Loucy (cell line): ENCODE results near the gene GIT1.
A peak's percentile ranks its signal among the peaks of the same experiment; 100 is the strongest.

Experiments used
- H2AFZ ChIP-seq: fragments of 200-600 bp; sonication (generic); 2 replicates; pipeline ENCODE4 v1.6.0; 2016; ENCODE audit warnings: antibody characterized with exemption, mild to moderate bottlenecking, low read length, moderate library complexity
- H3F3A ChIP-seq: fragments of 200-600 bp; 2 replicates; pipeline ENCODE4 v1.6.0; 2016; ENCODE audit warnings: antibody characterized with exemption, low read depth, mild to moderate bottlenecking
- H3K27me3 ChIP-seq: fragments of 200-600 bp; sonication (generic); 2 replicates; pipeline ENCODE4 v1.6.1; 2014; ENCODE audit warnings: low read length, mild to moderate bottlenecking; ENCODE audit not compliant: insufficient read depth, poor library complexity, severe bottlenecking
- H3K36me3 ChIP-seq: fragments of 200-600 bp; sonication (generic); 2 replicates; pipeline ENCODE4 v1.6.1; 2016; ENCODE audit warnings: low read length; ENCODE audit not compliant: insufficient read depth
- H3K4me1 ChIP-seq: fragments of 200-600 bp; sonication (generic); 2 replicates; pipeline ENCODE4 v1.5.1; 2014; ENCODE audit warnings: low read length, mild to moderate bottlenecking; ENCODE audit not compliant: insufficient read depth, poor library complexity, severe bottlenecking
- H3K4me2 ChIP-seq: fragments of 200-600 bp; sonication (generic); 2 replicates; pipeline ENCODE4 v1.6.0; 2014; ENCODE audit warnings: antibody characterized with exemption, low read length, low read depth, mild to moderate bottlenecking; ENCODE audit not compliant: poor library complexity, severe bottlenecking
- H3K4me3 ChIP-seq: fragments of 200-600 bp; sonication (generic); 2 replicates; pipeline ENCODE4 v1.5.1; 2014; ENCODE audit warnings: low read length, mild to moderate bottlenecking, mixed read lengths; ENCODE audit not compliant: poor library complexity, severe bottlenecking
- H3K79me2 ChIP-seq: fragments of 200-600 bp; sonication (generic); 2 replicates; pipeline ENCODE4 v1.6.1; 2014; ENCODE audit warnings: low read length; ENCODE audit not compliant: insufficient read depth
- H3K9ac ChIP-seq: fragments of 200-600 bp; sonication (generic); 2 replicates; pipeline ENCODE4 v1.6.0; 2014; ENCODE audit warnings: mild to moderate bottlenecking, low read depth, low read length, moderate library complexity; ENCODE audit not compliant: poor library complexity, severe bottlenecking
- H3K9me2 ChIP-seq: fragments of 200-600 bp; sonication (generic); replicated peaks from 2 replicates; pipeline ENCODE4 v1.6.1; 2016; ENCODE audit warnings: low read depth, low read length, mixed read lengths
- H3K9me3 ChIP-seq: fragments of 200-600 bp; sonication (generic); 2 replicates; pipeline ENCODE4 v1.6.1; 2014; ENCODE audit warnings: mild to moderate bottlenecking, antibody characterized with exemption, low read length, low read depth; ENCODE audit not compliant: insufficient read depth
- H4K20me1 ChIP-seq: fragments of 200-600 bp; sonication (generic); 2 replicates; pipeline ENCODE4 v1.6.0; 2014; ENCODE audit warnings: antibody characterized with exemption, low read length, mild to moderate bottlenecking; ENCODE audit not compliant: insufficient read depth, poor library complexity, severe bottlenecking
- EZH2phosphoT487 ChIP-seq: fragments of 200-600 bp; IDR thresholded peaks from 2 replicates; pipeline ENCODE4 v1.6.1; 2018; ENCODE audit warnings: antibody characterized with exemption, mild to moderate bottlenecking, moderate library complexity, borderline replicate concordance
- TF ChIP-seq, protein P1 (sequence below): fragments of 200-600 bp; sonication (generic); conservative IDR thresholded peaks from 2 replicates; pipeline ENCODE4 v1.5.1; 2014; ENCODE audit warnings: mild to moderate bottlenecking, antibody characterized with exemption, low read length

The GIT1 gene

DNA sequence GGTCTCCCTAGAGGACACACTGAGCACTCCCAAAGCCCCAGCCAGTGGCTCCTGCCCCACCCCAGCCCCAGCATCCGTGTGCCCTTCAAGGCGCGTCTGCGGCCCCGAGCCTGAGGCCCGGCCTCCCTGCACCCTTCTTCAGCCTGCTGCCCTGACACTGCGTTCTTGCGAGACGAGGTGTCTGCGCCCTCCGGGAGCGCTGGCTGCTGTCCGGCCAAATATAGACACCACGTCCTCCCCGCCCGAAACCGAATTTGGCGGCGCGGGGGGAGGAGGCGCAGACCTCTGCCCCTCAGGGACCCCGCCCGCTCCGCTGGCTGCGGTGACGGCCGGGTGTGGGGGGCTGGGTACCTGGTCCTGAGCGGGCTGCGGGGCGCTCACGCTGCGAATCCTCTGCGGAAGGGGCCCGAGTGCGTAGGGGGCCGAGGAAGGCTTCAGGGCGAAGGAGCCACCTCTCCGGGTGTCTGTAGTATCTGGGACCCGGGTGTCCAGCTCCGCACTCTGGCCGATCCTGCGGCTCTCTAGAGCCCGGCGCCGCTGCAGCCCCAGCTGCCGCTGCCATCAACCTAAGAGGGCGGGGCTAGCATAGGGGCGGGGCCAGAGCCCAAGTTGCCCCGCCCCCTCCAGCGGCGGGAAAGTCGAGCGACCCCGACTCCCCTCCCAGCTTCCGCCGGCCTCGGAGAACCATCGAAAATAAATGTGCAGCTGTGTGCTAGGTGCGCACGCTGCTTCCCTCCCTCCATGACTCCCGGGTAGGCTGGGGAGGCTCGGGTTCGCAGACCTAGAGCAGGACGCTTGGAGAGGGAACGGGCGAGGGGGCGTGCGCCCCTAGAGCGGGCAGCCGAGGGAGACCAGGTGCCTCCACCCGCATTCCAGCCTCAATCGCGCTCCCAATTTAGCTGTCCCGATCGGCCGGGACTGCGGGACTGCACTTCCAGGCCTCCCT lies 33.2 kb upstream of the GIT1 start, which contains the start of gene CORO6:
Gene CORO6, minus strand, starts transcription at position 576 of the 946 bp plus-strand sequence. CDS start 1,491 bp downstream, outside the sequence.
- H3K4me2 ChIP-seq, result peak within 1 kb of the TSS; percentile 76
- H3K9ac ChIP-seq, result peak within 1 kb of the TSS; percentile 21
- no peaks in the 10 kb centered on the region for H3F3A ChIP-seq
- TF ChIP-seq, protein P1, sequence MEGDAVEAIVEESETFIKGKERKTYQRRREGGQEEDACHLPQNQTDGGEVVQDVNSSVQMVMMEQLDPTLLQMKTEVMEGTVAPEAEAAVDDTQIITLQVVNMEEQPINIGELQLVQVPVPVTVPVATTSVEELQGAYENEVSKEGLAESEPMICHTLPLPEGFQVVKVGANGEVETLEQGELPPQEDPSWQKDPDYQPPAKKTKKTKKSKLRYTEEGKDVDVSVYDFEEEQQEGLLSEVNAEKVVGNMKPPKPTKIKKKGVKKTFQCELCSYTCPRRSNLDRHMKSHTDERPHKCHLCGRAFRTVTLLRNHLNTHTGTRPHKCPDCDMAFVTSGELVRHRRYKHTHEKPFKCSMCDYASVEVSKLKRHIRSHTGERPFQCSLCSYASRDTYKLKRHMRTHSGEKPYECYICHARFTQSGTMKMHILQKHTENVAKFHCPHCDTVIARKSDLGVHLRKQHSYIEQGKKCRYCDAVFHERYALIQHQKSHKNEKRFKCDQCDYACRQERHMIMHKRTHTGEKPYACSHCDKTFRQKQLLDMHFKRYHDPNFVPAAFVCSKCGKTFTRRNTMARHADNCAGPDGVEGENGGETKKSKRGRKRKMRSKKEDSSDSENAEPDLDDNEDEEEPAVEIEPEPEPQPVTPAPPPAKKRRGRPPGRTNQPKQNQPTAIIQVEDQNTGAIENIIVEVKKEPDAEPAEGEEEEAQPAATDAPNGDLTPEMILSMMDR, result no peak
- TF ChIP-seq EZH2phosphoT487, result no peak
- H3K4me3 ChIP-seq, result peak within 1 kb of the TSS; percentile 68
- peak within 1 kb of the TSS; percentile 46 for H2AFZ ChIP-seq
- no peaks in the 10 kb centered on the region for H3K27me3 ChIP-seq
- no peaks in the 10 kb centered on the region for H3K9me2 ChIP-seq
- no peaks in the 10 kb centered on the region for H3K36me3 ChIP-seq
- H3K79me2 ChIP-seq, result no peaks in the 10 kb centered on the region
- peaks cover 6% of the 10 kb centered on the region for H3K4me1 ChIP-seq
- H4K20me1 ChIP-seq, result no peaks in the 10 kb centered on the region
- no peaks in the 10 kb centered on the region for H3K9me3 ChIP-seq

DNA sequence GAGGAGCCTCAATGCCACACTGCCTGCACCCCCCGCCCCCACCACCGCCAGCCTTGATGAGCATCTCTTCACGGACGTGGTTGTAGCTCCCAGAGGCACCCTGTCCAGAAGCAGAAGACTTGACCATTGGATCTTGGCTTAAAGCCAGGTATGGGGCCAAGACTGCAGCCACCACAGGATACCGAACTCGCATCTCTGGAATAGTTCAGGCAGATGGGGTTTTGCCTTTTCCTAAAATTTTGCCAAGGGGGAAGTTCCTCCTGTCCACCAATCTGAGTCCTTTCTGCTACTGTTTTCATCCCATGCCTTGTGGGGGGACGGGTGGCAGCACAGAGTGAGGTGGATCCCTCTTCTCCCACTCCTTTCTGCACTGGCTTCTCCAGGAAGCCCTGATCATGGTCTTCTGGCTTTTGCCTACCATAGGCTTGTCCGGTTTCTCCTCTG lies 32.3 kb upstream of the GIT1 start:
- no peaks in the 10 kb centered on the region for H4K20me1 ChIP-seq
- H3K4me1 ChIP-seq, result peaks cover 10% of the 10 kb centered on the region
- TF ChIP-seq, protein P1, result no peak
- TF ChIP-seq EZH2phosphoT487, result no peak
- H3K9me3 ChIP-seq, result no peaks in the 10 kb centered on the region
- H2AFZ ChIP-seq, result no peak overlapping the region
- no peaks in the 10 kb centered on the region for H3K9me2 ChIP-seq
- H3F3A ChIP-seq, result no peaks in the 10 kb centered on the region
- peak overlapping the region; percentile 76 for H3K4me2 ChIP-seq
- no peaks in the 10 kb centered on the region for H3K36me3 ChIP-seq
- no peaks in the 10 kb centered on the region for H3K27me3 ChIP-seq
- H3K9ac ChIP-seq, result no peak overlapping the region
- no peak overlapping the region for H3K4me3 ChIP-seq
- H3K79me2 ChIP-seq, result no peaks in the 10 kb centered on the region

DNA sequence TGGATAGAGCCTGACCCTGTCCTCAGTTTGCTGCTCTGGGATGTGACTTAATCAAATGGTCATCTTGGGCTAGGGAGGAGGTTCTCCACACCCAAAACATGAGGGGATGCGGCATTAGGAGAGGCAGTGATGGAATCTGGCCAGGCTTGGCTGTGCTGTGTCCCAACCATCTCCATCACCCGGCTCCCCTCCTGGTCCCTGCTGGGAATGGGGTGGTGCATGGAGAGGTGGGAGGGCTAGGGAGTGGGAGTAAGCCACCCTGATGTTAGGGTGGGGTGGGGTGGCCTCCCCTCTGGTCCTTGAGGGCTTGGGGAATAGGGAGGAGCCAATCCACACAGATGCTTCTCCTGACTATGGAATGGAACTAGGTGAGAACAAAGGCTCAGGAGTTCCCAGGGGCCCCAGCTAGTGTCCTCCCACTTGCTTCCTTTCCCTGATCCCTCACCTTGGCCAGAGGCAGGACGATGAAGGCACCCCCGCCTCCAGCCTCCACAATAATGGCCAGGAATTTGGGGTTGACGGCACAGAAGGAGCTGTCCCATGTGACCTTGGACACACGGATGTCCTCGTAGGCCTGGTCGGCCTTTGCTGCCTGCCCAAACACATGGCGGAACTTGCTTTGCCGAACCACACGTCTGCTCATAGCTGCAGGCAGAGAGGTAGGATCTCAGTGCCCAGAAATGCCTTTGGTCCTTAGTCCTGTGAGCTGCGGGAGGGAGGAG lies 31.5 kb upstream of the GIT1 start:
- no peaks in the 10 kb centered on the region for H3K27me3 ChIP-seq
- H4K20me1 ChIP-seq, result no peaks in the 10 kb centered on the region
- H3K4me3 ChIP-seq, result no peak overlapping the region
- H3K36me3 ChIP-seq, result no peaks in the 10 kb centered on the region
- no peaks in the 10 kb centered on the region for H3K9me3 ChIP-seq
- no peaks in the 10 kb centered on the region for H3K9me2 ChIP-seq
- H3K4me1 ChIP-seq, result peaks cover 10% of the 10 kb centered on the region
- H3K79me2 ChIP-seq, result no peaks in the 10 kb centered on the region
- H3K4me2 ChIP-seq, result no peak overlapping the region
- H3K9ac ChIP-seq, result no peak overlapping the region
- H3F3A ChIP-seq, result no peaks in the 10 kb centered on the region
- TF ChIP-seq, protein P1, result no peak
- TF ChIP-seq EZH2phosphoT487, result no peak
- H2AFZ ChIP-seq, result no peak overlapping the region
